Erythroblast (primary cell): ENCODE results near the gene SCML1.
A peak's percentile ranks its signal among the peaks of the same experiment; 100 is the strongest.

Experiments used
- DNase-seq, 2 experiments: peaks; one replicate each; lab custom pipeline; 2025; lab: John Stamatoyannopoulos, UW
- GATA1 ChIP-seq: IDR thresholded peaks from 2 replicates; pipeline ENCODE4 v1.6.1; 2011; ENCODE audit warnings: low read depth, mild to moderate bottlenecking, control low read depth, low read length, moderate library complexity
- POLR2A ChIP-seq: IDR thresholded peaks from 2 replicates; pipeline ENCODE4 v1.6.1; 2011; ENCODE audit warnings: mild to moderate bottlenecking, low read length

The SCML1 gene, protein sequence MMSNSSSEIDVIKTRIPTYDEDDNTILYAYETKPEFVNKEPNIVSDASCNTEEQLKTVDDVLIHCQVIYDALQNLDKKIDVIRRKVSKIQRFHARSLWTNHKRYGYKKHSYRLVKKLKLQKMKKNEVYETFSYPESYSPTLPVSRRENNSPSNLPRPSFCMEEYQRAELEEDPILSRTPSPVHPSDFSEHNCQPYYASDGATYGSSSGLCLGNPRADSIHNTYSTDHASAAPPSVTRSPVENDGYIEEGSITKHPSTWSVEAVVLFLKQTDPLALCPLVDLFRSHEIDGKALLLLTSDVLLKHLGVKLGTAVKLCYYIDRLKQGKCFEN

DNA sequence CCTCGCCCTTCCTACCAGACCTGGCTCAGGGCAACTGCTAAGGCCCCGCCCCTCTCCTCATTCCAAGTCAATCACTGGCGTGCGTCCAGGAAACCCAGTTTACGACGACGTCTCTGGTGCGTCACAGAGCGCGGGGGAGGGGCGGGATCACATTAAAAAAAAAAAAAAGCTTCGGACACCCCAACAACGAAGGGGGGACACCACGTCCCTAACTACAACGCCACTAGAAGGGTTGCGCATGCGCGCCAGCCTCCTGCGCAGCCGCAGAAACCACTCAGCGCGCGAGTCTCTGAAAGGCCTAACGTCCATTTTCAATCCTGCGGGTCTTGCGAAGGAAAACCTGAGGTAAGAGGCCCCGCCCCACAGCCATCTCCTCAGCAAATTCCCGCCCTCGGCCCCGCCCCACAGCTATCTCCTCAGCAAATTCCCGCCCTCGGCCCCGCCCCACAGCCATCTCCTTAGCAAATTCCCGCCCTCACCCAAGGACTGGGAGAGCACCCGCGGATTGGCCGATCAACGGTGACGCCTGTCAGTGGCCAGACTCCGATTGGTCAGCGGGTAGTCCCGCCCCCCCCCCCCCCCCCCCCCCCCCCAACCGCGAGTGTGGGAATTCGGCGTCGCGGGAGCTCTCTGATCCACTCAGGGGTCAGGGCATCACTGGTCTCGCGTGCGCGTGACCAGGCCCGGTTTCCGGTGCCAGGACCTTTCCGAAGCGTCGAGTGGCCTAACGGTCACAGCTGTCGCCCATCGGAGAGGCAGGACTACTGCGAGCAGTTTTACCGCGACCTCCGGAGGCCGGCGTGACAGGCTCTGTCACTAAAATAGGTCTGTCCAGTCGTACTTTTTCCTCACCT is at the start of gene SCML1:
SCML1 (plus strand) TSS at position 638 of the 854 bp plus-strand sequence. CDS start 6,694 bp downstream, outside the sequence.
- TF ChIP-seq POLR2A (no peak), GATA1 (no peak)
- peak; percentile 95 to 96 for DNase-seq

DNA sequence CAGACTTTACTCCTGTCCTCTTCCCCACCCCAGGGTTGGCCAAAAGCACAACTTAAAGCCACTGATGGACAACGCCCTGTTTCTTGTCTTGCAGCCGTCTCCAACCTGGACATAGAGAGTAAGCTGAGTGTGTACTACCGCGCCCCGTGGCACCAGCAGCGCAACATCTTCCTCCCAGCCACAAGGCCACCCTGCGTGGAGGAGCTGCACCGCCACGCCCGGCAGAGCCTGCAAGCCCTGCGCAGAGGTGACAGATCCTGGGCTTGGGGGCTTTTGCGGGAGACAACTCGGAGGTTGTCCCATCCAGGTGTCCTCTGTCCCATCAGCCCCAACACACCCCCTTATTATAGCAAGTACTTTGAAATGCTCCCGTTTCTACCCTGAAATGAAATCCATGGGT is 49.6 kb upstream of the SCML1 start:
- TF ChIP-seq POLR2A (no peak), GATA1 (no peak)
- DNase-seq = no peak

DNA sequence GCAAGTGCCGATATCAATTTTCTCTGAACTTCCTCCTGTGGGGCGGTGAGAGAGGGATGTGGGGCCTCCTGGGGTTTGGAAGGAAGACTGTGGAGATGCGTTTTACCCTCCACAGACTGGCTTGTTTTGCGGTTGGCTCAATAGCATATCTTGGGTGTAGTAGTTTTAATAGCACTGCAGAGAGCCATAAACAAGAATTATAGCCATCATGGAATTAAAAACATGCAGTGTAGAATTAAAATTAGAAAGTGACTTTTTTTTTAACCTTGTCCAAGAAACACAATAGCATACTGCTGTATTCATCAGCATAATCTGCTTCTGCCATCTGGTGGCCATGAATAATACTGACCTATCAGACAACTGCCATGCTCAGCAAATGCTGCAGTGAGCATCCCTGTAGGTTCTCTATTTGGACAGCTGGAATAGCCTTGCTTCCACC is 47.3 kb upstream of the SCML1 start:
- TF ChIP-seq GATA1 (no peak), POLR2A (no peak)
- peak; percentile 11 to 48 for DNase-seq

DNA sequence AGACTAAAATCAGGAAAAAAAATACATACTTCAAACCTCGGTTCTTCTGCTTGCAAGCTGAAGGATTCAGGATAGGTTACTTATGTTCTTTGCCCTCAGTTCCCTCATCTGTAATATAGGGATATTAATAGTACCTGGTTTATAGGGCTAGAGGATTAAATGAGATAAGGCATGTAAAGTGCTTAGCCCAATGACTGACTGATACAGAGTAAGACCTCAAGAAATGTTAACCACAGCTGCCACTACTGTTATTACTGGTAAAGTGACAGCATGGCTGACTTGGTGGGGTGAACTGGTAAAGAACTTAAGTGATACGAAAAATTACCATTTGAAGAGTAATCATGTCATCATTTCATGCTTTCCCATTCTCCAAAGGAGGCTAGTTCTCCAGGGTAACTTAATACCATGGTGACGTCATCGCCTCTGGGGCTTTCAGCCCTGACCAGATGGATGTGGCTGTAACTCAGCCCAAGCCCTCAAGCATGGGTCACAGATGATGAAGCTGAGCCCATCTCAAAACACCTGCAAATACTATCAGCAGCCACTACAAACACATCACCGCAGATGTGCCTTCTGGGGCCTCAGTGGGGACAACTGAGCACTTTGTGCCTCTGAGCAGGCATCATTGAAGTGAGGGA is 44.5 kb upstream of the SCML1 start:
- TF ChIP-seq POLR2A = no peak
- DNase-seq = no peak

DNA sequence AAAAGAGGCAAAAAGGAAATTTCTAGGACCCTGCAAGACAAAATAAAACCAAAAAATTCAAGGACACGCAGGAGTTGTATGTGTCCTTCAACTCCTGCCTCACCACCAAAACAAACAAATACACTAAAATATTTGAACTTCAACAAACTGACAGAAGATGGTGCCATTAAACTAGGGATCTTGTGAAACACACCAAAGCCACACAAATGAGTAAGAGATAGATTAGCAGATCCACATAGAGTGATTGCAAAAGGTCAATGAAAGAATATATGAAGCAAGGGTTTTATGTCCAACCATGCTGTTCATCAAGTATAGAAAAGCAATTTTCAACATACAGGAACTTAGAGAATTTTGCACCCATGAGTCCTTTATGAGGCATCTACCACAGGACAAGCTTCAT is 40.1 kb upstream of the SCML1 start:
- DNase-seq = peak in 1 of 2 experiments; percentile 1

DNA sequence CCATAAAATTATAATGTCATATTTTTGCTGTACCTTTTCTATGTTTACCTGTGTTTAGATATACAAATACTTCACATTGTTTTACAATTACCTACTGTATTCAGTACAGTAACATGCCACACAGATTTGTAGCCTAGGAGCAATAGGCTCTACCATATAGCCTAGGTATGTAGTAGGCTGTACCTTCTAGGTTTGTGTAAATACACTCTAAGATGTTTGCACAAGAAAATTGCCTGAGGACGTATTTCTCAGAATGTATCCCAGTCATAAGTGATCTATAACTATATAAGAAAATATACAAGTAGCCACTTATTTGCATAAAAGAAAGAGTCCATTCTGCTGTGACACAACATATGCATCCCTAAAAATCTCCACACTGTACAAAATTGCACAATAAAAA is 36.3 kb upstream of the SCML1 start:
- DNase-seq = no peak
- TF ChIP-seq POLR2A = no peak
- no peak for TF ChIP-seq GATA1

More for the DNA sequence above, 40.1 kb upstream of the SCML1 start:
- TF ChIP-seq POLR2A (no peak), GATA1 (no peak)

DNA sequence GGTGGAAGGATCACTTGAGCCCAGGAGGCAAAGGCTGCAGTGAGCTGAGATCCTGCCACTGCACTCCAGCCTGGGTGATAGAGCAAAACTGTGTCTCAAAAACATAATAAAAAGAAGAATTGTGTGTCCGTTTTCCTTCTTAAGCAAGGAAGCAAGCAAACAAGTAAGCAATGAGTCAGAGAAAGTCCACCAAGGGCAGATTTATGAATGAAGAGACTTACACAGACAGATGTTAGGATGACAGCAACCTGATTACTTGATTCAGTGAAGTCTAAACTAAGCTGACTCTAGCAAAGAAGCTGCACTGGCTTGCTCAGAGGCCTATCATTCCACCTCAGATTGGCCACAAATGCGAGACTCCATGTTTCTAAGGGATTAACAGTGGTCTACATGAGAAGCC is 34.1 kb upstream of the SCML1 start:
- no peak for DNase-seq
- TF ChIP-seq GATA1 (no peak), POLR2A (no peak)

DNA sequence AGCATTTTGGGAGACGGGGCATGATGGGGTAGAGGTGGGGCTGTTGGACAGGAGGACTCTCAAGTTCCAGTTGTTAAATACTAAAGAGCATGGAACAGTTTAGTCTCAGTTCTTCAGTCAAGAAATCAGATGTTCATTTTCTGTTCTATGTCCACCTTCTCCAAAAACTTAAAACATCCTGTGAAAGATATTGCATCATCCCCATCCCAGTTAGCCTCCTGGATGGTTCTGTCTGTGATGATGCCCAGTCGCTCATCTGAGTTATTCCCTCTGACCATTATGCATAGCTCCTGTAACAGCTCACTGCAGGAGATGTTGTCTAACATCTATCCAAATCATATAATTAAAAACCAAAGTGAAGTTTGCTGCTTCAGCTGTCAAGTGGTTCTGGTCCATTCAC is 32.1 kb upstream of the SCML1 start:
- TF ChIP-seq GATA1 = no peak
- TF ChIP-seq POLR2A = no peak
- no peak for DNase-seq

DNA sequence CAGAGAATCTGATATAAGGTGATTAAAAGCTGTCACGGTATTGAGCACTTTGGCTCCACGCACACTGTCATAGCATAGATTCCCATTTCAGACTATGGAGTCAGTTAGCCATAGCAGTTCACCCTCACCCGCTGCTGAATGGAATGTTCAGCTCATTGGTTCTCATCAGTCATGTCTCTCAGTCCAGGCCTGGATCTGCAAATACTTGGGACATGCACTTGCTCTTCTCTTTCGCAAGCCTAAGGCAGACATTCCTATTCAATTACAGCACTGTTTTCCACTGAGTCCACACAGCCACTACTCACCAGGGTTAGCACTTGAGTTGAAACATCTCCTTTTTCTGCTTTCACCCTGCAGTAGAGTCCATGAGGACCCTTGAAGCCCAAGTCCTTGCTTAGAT is 30.6 kb upstream of the SCML1 start:
- no peak for DNase-seq
- TF ChIP-seq POLR2A = no peak
- TF ChIP-seq GATA1 = no peak

DNA sequence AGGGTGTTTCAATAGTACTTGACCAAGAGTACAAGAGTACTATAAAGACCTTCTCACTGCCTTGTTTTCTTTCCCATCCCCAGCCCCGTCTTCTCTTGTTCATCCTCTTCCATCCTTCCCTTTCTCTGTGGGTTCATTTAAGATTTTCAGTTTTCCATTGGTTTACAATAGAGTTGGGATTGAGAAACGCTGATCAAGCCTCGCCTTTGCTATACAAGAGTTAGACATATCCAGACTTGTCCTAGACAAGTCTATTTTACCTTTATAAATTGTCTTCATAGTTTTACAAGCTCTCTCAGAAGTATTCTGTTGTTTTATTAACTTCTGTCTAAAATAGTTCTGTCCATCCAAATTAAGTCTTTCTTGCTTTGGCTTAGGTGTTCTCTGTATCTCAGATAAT is 29.6 kb upstream of the SCML1 start:
- no peak for DNase-seq
- TF ChIP-seq POLR2A (no peak), GATA1 (no peak)

DNA sequence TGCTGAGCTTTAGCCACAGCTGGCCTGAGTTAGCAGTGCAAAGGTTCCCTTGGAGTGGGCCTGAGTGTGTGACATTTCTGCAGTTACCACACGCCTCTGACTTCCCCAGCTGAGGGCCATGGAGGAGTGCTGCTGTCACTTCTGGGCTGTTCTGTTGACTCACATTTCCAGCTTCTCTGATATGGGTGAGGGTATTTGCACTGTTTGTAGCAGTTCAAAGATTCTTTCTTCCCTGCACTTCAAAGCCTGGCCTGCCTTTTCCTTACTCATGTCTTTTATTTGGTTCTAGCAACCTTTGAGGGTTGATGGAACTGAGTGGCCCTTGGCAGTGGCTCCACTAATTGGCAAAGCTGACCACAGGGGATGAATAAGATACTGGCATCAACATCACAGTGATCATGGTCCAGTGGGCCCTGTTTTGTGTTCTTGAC is 26.4 kb upstream of the SCML1 start:
- no peak for TF ChIP-seq POLR2A
- no peak for TF ChIP-seq GATA1
- DNase-seq = no peak

DNA sequence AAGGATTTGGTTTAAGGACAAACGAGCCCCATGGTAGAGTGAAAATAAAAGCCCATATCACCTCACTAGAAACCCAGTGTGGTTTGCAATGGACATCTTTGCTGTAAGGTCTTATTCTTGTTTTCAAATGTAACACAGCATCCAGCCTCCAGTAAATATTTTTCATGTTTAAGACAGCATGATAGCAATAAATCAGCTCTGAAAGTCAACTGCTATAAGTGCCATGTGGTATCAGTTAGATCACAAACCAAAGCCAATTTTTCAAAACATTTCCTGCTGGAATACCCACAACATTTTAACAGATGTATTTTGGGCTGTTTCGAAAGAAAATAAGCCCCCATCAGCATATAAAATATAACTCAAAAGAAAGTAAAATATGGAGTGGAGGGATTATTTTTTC is 24.0 kb upstream of the SCML1 start:
- no peak for TF ChIP-seq GATA1
- no peak for TF ChIP-seq POLR2A
- DNase-seq = no peak

DNA sequence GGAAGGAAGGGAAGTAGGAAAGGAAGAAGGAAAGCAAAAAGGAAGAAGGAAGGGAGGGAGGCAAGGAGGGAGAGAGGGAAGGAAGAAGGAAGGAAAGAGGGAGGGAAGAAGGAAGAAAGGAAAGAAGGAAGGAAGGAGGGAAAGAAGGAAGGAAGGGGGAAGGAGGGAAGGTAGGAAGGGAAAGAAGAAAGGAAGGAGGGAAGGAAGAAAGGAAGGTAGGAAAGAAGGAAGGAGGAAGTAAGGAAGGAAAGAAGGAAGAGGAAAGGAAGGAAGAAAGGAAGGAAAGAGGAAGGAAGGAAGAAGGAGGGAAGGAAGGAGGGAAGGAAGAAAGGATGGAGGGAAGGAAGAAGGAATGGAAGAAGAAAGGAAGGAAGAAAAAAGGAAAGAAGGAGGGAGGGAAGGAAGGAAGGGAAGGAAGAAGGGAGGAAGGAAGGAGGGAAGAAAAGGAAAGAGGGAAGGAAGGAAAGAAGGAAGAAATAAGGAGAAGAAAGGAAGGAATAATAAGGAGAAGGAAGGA is 18.6 kb upstream of the SCML1 start:
- TF ChIP-seq GATA1 (no peak), POLR2A (no peak)
- DNase-seq = no peak
